Ovary (tissue), 3 donors: Measurements from ENCODE around the gene CFAP299.

Source experiments
- CTCF ChIP-seq, 3 donors: fragments of 450-650 bp in 2 of 3; fragments of 200-600 bp in 1 of 3; IDR thresholded peaks; one replicate each; pipeline versions ENCODE4 v1.5.1 to v1.8.0; 2016 to 2022; ENCODE audit warnings: antibody characterized with exemption in 3 of 3, mild to moderate bottlenecking in 1 of 3
- EP300 ChIP-seq: sonication (generic); formaldehyde crosslinking; IDR thresholded peaks from one replicate; pipeline ENCODE4 v1.6.1; 2017; ENCODE audit warnings: antibody characterized with exemption
- POLR2A ChIP-seq: fragments of 450-650 bp; IDR thresholded peaks from one replicate; pipeline ENCODE4 v1.6.1; 2017; ENCODE audit warnings: antibody characterized with exemption, mild to moderate bottlenecking, moderate library complexity
- donor health status: DM: no; HTN: no; CAD: no.

- TF ChIP-seq CTCF (IDR thresholded peaks at IDR 0.05) (no peak), POLR2A (no peak), EP300 (no peak)
Observed at GRCh38 chr4:80360900-80361299, 25.4 kb downstream of the CFAP299 start.
